Right forelimb (tissue), 1 donor: ENCODE results near the gene ARHGEF10L.
"Not testable (repeated sequence)": the region's sequence is repeated elsewhere in the genome, so short reads cannot be mapped to it uniquely, and the experiment has no call there.

Experiments used
- DNase-seq: peaks from one replicate; pipeline ENCODE4 v3.0.0-alpha.2; 2018

The ARHGEF10L gene, protein sequence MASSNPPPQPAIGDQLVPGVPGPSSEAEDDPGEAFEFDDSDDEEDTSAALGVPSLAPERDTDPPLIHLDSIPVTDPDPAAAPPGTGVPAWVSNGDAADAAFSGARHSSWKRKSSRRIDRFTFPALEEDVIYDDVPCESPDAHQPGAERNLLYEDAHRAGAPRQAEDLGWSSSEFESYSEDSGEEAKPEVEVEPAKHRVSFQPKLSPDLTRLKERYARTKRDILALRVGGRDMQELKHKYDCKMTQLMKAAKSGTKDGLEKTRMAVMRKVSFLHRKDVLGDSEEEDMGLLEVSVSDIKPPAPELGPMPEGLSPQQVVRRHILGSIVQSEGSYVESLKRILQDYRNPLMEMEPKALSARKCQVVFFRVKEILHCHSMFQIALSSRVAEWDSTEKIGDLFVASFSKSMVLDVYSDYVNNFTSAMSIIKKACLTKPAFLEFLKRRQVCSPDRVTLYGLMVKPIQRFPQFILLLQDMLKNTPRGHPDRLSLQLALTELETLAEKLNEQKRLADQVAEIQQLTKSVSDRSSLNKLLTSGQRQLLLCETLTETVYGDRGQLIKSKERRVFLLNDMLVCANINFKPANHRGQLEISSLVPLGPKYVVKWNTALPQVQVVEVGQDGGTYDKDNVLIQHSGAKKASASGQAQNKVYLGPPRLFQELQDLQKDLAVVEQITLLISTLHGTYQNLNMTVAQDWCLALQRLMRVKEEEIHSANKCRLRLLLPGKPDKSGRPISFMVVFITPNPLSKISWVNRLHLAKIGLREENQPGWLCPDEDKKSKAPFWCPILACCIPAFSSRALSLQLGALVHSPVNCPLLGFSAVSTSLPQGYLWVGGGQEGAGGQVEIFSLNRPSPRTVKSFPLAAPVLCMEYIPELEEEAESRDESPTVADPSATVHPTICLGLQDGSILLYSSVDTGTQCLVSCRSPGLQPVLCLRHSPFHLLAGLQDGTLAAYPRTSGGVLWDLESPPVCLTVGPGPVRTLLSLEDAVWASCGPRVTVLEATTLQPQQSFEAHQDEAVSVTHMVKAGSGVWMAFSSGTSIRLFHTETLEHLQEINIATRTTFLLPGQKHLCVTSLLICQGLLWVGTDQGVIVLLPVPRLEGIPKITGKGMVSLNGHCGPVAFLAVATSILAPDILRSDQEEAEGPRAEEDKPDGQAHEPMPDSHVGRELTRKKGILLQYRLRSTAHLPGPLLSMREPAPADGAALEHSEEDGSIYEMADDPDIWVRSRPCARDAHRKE (N-terminal part only)

DNA sequence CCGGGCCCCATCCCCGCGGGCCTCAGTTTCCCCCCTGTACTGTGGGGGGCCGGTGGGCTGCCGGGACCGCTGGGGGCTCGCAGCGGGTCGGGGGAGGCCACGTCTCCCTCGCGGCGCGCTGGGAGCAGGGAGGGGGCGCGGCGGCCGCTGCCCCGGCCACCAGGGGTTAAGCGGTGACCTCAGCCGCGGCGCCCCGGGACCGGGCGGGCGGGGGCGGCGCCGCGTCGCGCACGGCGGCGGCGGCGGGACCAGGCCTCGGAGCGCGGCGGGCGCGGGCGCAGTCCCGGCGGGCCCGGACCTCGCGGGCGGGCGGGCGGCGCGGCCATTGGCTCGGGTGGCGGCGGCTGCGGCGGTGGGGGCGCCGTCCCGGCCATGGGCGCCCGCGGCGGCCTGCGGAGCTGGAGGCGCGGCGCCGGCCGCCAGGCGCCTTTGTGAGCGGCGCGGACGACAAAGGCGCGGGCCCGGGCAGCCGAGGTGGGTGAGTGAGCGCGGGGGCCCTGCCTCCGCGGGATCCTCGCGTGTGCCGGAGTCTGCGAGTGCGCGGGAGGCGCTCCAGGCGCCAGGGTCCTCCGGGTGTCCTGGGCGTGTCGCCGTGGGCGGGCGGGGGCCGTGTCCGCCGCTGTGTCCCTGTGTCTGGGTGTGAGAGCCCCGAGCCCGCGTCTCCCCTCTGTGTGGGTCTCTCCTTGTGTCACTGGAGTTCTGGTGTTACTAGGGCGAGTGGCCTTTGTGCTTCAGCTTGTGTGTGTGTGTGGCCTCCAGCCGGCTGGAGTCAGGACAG is at the start of gene ARHGEF10L:
TSS of gene ARHGEF10L (plus strand) at position 222 of the 778 bp plus-strand sequence. CDS start 40,898 bp downstream, outside the sequence.
- peak; percentile 70 for DNase-seq

DNA sequence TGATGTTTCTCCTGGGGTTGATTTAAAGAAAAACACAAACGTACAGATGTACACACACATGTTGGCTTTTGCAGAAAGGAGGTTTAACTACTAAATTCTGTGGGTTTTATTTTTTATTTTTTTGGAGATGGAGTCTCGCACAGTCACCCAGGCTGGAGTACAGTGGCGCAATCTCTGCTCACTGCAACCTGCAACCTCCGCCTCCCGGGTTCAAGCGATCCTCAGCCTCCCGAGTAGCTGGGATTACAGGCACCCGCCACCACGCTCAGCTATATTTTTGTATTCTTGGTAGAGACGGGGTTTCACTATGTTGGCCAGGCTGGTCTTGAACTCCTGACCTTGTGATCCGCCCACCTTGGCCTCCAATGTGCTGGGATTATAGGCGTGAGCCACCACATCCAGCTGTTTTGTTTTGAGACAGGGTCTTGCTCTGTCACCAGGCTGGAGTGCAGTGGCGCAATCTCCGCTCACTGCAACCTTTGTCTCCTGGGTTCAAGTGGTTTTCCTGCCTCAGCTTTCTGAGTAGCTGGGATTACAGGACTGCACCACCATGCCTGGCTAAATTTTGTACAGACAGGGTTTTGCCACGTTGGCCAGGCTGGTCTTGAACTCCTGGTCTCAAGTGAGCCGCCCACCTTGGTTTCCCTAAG is 49.6 kb upstream of the ARHGEF10L start:
- DNase-seq = not testable (repeated sequence)

DNA sequence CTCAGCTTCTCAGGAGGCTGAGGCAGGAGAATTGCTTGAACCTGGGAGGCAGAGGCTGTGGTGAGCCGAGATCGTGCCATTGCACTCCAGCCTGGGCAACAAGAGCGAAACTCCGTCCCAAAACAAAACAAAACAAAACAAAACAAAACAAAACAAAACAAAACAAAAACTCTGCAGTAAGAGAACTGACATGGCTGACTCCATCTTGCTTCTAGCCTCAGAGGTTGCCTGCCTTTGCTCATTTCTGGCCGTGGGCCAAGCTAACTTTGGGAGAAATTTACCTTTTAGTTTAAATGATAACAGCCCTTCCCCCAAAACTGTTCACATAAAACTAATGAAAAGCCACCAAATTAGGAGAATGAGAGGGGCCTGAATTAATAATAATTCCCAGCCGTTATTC is 48.8 kb upstream of the ARHGEF10L start:
- DNase-seq = not testable (repeated sequence)

DNA sequence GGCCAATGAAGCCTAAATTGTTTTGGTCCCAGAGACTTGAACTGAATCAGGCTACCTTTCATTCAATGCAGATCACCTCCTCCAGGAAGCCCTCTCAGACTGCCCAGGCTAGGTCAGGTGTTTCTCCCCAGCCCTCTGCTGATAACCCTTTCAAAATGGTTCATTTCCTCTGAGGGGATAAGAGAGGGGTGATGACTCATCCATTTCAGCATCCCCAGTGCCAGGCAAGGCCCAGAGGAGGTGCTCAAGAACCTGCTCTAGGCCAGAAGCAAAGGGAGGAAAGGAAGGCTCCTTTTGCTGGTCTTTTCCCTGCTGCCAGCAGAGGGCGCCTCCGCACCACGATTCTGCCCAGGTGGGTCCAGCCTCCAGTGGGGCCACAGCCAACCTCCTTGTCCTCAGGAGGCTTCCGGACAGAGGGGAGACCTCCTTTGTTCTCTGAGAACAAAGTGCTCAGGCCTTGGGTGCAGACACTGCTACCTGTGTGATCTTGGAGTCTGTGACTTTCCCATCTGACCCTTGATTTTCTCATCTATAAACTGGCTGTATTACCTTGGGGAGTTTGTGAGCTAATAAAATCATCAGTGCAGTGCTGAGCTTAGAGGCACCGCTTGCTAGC is 45.3 kb upstream of the ARHGEF10L start:
- DNase-seq = peak; percentile 69

DNA sequence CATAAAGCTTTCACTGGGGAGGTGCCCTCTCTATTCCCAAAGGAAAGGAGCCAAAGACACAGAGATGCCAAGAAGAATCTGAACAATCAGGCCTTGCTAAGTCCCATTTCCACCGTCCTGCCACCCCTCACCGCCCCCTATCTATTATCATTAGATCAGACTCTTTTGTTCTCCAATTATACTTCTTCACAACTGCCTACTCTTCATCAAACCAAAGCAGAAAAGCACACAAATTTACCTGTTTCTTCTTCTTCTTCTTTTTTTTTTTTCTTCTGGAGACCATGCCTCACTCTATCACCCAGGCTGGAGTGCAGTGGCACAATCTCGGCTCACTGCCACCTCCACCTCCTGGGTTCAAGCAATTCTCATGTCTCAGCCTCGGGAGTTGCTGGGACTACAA is 43.1 kb upstream of the ARHGEF10L start:
- no peak for DNase-seq

DNA sequence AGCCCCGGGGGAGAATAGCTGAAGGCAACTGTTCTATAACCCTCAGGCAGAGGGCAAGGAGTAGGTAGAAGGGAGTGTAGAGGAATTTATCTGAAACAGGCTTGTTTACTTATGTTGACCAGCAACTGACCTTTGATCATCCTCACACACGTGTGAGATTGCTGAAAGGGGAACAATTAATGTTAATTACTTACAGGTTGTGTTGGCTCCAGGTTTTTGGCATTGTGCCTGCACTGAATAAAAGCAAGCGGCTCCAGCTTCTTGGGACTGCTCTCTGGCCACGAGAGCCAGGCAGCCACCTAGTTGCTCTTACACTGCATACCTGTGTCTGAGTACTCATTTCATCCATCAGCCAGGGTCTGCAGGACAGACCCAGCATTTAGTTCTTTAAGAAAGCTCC is 41.3 kb upstream of the ARHGEF10L start:
- DNase-seq = no peak

DNA sequence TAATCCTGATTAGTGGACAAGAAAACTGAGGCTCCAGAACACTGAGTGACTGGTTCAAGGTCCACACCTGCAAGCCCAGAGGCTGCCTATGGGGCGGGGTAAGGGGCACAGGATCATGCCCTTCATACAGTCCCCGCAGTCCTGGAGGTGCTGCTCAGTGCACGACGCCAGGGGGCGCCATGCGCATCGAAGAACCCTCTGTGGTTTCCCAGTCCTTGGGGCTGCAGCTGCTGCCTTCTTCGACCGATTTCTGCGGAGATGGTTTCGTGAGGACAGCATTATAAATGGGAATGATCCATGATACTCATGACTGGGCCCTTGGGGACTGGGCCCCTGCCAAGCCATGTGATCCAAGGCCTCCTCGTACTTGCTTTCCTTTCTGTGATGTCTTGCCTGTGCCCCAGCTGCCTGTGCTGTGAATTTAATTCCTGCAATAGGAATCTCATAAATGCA is 37.1 kb upstream of the ARHGEF10L start:
- peak; percentile 88 for DNase-seq

DNA sequence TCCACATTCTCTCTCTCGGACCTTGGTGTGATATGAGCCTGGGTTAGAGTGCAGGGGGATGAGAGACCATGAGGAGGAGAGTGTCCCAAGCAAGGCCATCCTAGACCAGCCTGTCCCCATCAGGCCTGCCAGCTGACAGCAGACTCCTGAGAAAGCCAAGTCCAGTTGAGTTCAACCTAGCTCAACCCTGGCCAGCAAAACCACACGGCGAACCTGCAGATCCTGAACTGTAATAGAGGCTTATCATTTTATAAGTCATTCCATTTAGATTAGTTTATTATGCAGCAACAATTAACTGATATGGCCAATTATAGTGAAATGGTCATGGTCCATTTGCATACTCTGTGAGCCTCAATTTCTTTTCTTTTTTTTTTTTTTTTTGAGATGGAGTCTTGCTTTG is 36.4 kb upstream of the ARHGEF10L start:
- no peak for DNase-seq

DNA sequence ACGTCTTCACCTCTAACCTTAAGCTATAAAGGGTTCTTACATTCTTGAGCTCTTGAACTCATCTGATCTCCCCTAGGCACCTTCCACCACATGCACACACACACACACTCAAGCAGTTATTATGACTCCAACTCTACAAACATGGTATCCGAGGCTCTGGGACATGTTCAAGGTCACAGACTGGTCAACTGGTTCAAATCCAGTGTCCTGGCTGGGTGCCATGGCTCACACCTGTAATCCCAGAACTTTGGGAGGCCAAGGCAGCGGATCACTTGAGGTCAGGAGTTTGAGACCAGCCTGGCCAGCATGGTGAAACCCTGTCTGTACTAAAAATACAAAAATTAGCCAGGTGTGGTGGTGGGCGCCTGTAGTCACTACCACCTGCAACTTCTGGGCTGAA is 32.3 kb upstream of the ARHGEF10L start:
- DNase-seq = not testable (repeated sequence)

DNA sequence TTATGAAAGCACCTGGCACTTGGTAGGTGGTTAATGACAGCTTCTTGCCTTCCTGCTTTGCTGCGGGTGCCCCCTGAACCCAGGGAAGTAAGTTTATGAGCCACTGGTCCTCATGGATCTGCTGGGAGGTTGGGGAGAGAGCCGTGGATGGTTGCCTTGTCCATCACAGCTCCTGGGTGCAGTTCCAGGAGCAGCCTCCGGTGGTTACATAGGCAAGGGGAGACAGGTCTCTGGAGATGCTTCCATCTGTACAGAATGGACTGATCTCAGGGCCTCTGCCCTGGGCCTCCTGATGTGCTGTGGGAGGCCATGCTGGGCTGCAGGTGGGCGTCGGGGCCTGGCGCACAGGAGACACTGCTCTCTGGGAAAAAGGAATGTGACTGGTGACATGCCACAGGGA is 31.6 kb upstream of the ARHGEF10L start:
- DNase-seq = no peak

DNA sequence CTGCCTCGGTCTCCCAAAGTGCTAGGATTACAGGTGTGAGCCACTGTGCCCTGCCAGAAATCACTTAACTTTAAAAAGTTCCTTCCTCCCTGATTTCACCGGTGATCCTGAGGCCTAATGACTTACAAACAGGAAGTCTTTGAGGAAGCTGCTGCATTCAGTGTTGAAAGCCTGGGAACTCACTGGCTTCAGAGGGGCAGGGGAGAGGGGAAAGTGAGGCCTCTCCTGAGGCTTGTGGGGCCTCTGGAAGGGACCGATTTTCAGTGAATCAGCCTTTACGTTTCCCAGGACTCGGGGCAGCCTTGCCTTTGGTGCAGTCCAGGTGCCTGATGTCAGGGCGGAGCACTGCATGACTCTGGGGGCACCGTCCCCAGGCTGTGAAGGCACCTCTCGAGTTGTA is 30.1 kb upstream of the ARHGEF10L start:
- no peak for DNase-seq

DNA sequence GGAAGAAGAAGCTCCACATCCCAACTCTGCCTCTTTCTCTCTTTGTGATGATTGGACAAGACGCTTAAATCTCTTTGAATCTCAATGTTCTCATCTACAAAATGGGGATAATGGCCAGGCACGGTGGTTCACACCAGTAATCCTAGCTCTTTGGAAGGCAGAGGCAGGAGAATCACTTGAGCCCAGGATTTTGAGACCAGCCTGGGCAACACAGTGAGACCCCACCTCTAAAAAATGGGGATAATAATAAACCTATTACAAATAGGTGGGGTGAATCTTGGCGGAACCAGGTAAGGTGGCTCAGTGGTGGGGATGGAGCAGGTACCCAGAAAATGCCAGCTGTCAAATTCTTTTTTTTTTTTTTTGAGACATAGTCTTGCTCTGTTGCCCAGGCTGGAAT is 29.4 kb upstream of the ARHGEF10L start:
- DNase-seq = no peak

DNA sequence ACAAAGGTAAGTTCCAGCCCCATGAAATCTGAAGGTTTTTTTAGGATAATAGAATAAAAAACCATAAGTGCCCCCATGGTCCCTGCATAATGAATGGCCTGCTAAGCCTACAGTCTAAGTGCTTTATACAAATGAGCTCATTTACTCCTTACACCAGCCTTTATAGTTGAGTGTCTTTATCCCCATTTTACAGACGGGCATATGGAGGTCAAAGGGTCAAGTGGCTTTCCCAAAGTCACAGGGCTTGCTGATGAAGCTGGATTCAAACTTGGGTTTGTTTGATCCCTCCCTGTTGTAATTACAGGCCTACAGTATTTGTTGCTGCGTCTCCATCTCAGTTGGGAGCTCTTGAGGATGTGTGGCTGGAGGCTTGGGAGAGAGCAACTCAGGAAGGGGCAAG is 28.3 kb upstream of the ARHGEF10L start:
- DNase-seq = no peak

DNA sequence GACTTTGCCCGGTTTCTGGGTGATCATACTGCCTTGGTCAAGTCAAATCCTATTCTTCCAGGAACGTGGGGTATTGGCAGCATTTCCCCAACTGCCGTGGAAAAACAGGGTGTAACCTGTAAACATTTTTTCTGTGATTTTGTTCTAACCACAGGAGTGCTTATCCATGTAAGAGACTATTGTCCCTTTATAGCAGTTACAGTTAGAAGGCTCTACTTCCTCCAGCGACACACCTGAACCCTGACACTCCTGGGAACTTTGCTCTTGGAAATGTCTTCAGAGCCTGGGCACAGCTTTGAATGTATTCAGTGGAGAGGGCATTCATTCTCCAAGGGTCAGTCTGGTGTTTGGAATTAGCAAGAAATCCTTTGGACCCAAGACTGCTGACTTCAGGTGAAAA is 26.4 kb upstream of the ARHGEF10L start:
- DNase-seq = no peak

DNA sequence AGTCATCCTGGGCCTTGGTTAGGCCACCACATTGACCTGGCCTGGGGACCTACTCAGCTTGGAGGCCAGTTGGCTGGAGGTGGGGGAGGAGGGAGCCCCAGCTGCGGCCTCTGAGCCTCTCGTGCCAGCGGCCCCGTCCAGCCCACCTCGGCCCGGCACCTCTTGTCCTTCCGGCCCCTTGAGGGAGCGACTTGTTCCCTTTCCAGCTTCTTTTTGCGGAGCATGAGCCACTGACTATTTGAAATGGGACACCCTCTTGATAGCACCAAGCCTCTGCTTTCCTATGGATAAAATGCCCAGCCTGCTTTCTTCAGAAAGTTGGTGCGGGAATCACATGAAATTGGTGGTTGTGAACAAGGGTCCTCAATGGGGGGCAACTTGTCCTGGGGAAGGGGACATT is 24.7 kb upstream of the ARHGEF10L start:
- no peak for DNase-seq

DNA sequence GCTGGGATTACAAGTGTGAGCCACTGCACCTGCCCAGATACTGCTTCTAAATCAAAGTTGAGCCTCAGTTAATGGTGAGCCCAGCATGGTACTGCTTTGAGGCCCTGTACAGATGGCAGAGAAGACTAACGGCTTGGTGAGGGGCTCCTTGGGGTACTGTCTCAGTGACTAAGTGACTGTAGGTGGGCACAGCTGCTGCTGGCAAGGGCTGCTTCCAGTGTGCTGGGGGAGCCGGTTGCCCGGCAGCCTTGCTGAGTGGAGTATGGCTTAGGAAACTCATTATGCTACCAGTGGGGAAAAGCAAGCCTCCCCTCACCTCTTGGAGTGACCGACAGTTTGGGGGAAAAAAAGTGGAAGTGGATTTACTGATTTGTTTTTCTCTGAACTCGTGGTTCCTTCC is 23.6 kb upstream of the ARHGEF10L start:
- no peak for DNase-seq

DNA sequence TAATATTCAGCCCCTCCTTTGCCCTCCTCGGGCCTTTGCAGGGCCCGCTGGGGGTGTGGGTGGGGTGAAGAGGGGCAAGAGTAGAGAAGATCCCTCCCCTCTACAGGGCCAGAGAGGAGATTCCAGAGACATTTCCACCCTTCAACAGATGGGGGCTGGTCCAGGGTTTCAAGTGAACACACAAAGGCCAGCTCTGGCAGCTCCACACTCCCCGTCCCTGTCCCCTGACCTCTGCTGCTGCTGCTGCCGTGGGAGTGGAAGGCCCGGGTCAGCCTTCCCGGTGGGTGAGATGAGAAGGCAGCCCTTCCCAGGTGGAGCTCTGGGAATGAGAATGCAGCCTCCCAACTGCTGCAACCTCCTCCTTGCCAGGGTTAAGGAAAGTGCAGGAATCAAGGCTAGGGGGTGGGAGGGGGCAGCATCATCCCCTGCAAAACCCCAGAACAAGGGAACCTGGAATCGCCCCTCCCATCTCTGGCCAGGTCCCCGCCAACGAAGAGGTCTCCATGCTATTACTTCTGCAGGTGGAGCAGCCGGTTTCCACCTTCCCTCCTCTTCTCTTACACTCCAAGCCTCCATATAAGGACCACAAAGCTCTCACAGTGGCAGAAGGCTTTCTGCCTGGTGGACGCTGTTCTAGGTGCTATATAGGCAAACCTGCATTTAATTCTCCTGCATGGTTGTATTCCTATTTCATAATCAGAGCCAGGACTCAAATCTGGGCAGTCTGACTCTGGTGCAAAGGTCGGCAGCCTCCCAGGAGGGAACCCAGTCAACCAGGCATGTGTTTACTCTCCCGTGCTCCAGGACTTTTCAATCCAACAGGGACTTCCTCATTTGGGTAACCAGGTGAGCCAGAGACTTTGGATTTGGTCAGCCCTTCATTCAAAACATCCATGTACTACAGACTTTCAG is 22.9 kb upstream of the ARHGEF10L start:
- no peak for DNase-seq

DNA sequence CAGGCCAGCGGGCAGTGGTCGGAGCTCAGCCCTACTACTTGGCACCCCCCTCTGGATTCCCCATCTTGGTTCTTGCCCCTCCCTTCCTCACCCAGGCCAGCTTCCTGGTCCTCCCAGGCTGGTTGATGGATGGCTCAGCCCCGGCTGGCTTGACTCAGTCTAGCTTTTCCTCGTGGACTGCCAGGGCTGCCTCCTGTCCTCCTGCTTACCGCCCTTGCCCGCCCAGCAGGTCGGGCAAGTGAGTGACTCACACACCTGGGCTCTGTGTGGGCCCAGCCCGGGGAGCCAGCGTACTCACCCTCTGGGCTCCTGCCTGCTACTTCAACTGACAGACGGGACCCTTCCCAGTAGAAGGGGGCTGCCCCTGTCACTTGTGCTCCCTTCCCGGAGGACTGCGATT is 19.5 kb upstream of the ARHGEF10L start:
- DNase-seq = no peak

DNA sequence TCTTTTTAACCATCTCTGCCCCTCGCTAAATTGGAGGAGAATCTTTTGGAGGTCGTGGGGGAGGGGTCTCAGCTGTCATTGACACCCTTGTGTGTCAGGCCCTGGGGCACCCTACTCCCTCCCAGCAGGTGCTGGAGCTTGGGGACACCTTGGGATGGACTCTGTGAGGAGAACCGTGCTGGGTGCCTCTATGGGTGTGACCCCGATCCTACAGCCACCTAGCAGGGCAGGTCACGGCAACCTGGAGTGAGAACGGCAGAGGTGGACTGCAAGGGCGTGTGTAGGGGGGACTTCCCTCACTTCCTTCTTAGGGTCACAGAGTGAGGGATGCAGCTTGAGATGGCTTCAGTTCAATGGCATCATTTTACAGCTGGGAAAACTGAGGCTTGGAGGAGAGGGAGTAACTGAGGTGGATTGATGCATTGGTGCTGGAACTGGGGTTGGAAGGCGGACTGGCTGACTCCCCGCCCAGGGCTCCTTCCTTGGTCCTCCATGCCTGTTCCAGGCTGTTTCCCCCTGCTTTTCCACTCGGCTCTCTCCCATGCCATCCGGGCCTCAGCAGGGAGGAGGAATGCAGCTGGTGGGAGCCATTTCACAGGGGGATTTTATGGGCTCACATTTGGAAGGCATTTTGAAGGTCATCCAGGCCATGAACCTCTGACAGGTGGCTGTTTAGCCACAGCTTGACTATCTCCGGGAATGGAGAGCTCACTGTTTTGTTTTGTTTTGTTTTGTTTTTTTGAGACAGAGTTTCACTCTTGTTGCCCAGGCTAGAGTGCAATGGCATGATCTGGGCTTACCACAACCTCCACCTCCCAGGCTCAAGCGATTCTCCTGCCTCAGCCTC is 18.8 kb upstream of the ARHGEF10L start:
- DNase-seq = no peak
